NT2/D1 (cell line): ENCODE measurements around the gene NAV1.

ENCODE experiments used
- DNase-seq: peaks from one replicate; pipeline ENCODE4 v3.0.0-alpha.2; 2011; ENCODE audit warnings: low read depth, low spot score
- H3K27me3 ChIP-seq: 2 replicates; pipeline ENCODE4 v1.6.0; 2011; ENCODE audit warnings: mild to moderate bottlenecking; ENCODE audit not compliant: insufficient read length, insufficient read depth
- H3K36me3 ChIP-seq: 2 replicates; pipeline ENCODE4 v1.6.1; 2011; ENCODE audit warnings: mild to moderate bottlenecking, low read length, mixed read lengths; ENCODE audit not compliant: insufficient read depth, insufficient read length
- H3K4me1 ChIP-seq: 2 replicates; pipeline ENCODE4 v1.5.1; 2011; ENCODE audit not compliant: insufficient read depth, insufficient read length
- H3K4me3 ChIP-seq: 2 replicates; pipeline ENCODE4 v1.5.1; 2011; ENCODE audit warnings: low read depth; ENCODE audit not compliant: insufficient read length
- H3K9ac ChIP-seq: 2 replicates; pipeline ENCODE4 v1.6.0; 2011; ENCODE audit warnings: low read depth; ENCODE audit not compliant: insufficient read length
- H3K9me3 ChIP-seq: 2 replicates; pipeline ENCODE4 v1.5.1; 2011; ENCODE audit warnings: mild to moderate bottlenecking, low read length; ENCODE audit not compliant: insufficient read depth
- SUZ12 ChIP-seq: IDR thresholded peaks from 2 replicates; pipeline ENCODE4 v1.6.1; 2011; ENCODE audit not compliant: insufficient read length, insufficient read depth; ENCODE audit errors: extremely low read depth
- YY1 ChIP-seq: IDR thresholded peaks from 2 replicates; pipeline ENCODE4 v1.6.1; 2011; ENCODE audit not compliant: insufficient read length, insufficient read depth
- ZNF274 ChIP-seq: IDR thresholded peaks from 2 replicates; pipeline ENCODE4 v1.6.1; 2011; ENCODE audit warnings: mild to moderate bottlenecking, low read depth, low read length

The NAV1 gene

DNA sequence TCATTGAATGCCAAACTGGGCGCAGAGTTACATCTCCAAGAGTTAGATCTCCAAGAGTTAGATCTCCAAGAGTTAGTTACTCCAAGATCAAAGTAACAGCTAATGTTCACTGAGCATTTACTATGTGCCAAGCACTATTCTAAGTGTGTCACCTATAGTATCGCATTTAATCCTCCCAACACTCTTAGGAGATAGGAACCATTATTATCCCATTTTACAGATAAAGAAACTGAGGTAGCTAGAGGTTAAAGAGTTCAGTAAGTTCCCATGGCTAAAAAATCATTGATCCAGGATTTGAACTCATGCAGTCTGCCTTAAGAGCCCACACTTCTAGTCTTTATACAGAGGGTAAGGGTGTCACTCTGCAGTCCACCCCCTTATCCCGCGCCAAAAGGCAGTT is 1.5 kb upstream of the NAV1 start:
- Histone ChIP-seq H3K36me3 (no peaks in the 10 kb centered on the region), H3K9me3 (no peaks in the 10 kb centered on the region), H3K27me3 (peaks cover 68% of the 10 kb centered on the region), H3K9ac (no peak overlapping the region), H3K4me3 (no peak overlapping the region), H3K4me1 (peaks cover 5% of the 10 kb centered on the region)
- DNase-seq = no peak
- no peak for TF ChIP-seq YY1
- no peak for TF ChIP-seq ZNF274
- TF ChIP-seq SUZ12 = no peak

DNA sequence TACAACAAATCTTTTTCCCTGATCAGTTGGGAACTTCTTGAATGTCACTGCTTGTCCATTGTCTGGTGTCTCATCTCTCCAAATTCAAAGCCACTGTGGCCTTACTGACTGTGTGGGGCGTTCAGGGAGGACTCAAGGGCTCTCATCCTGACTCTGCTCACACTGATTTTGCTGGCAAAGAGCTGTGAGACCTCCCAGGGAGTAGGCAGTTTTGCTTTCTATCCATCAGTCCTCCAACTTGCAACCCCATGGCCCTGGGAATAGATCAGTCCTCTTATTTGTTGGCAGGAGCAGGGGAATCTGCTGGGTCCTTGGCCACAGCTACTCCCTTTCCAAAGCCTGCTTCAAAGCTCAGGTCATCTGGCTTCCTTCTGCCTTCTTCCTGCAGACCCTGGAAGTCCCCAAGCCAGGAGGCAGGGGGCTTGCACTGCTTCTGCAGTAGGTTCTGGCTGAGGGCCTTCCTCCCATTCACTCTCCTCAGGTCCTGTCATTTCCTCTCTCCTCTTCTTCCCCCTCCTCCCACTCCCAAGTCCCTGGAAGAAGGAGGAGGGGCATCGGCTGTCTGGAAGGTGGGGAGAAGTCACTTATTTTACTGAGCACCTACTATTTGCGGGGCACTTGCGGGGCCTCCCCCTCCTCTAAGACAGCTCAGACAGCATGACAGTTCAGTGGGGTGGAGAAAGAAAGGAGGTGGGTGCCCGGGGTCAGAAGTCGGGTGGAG is 876 bp upstream of the NAV1 start:
- no peaks in the 10 kb centered on the region for H3K36me3 ChIP-seq
- no peaks in the 10 kb centered on the region for H3K9me3 ChIP-seq
- peaks cover 73% of the 10 kb centered on the region for H3K27me3 ChIP-seq
- H3K4me1 ChIP-seq = peaks cover 5% of the 10 kb centered on the region
- no peak for DNase-seq
- TF ChIP-seq YY1 = no peak
- no peak for TF ChIP-seq ZNF274
- TF ChIP-seq SUZ12 = no peak
- H3K4me3 ChIP-seq = peak overlapping the region; percentile 75
- peak overlapping the region; percentile 76 for H3K9ac ChIP-seq

DNA sequence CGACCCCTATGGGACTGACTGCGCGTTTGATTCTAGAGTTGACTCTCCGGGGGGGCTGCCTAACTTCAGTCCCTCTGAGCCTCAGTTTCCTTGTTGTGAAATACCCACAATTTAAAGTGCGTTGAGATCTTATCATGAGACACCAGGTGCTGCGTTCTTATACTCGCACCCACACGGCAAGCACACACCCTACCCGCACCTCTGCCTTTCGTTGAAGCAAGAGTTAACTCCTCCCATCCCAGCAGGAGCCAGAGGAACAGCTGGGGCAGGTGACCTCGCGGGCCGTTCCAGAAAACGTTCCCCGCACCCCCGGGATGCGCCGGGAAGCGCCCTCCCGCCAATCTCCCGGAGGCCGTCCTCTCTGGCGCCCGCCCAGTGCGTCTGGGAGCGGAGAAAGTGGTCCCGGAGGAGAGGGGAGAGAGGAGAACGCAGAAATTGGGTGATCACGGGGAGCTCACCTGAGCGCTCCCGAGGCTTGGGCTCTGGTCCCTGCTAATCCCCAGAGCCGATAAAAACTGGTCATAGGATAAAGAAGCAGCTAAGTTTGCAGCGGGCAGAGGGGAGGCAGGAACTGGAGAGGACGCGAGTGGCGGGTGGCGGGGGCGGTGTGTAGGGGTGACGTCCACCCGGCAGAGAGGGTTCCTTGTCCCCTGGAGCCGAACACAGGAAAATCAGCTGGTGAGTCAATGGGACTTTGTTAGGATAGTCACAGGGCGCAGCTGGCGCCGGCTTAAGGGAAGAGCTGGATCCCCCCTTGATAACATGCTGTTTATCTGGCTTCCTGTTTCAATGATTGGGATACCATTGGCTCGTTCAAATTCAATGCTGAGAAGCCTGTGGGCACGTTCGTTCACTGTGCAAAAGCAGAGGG is 869 bp downstream of the NAV1 start:
- Histone ChIP-seq H3K9ac (peak overlapping the region; percentile 76), H3K4me3 (peak overlapping the region; percentile 75), H3K36me3 (no peaks in the 10 kb centered on the region), H3K9me3 (no peaks in the 10 kb centered on the region), H3K27me3 (peaks cover 75% of the 10 kb centered on the region), H3K4me1 (peaks cover 5% of the 10 kb centered on the region)
- DNase-seq = no peak
- TF ChIP-seq ZNF274 (no peak), SUZ12 (peak; percentile 52), YY1 (no peak)

GRCh38 chr1:201540846-201541735 is 2.2 kb downstream of the NAV1 start:
- Histone ChIP-seq H3K9ac (no peak overlapping the region), H3K4me3 (no peak overlapping the region), H3K27me3 (peaks cover 70% of the 10 kb centered on the region), H3K36me3 (no peaks in the 10 kb centered on the region), H3K4me1 (peaks cover 8% of the 10 kb centered on the region), H3K9me3 (no peaks in the 10 kb centered on the region)
- TF ChIP-seq ZNF274 (no peak), YY1 (no peak), SUZ12 (no peak)
- no peak for DNase-seq

- no peaks in the 10 kb centered on the region for H3K9me3 ChIP-seq
- DNase-seq = no peak
- peaks cover 10% of the 10 kb centered on the region for H3K4me1 ChIP-seq
- TF ChIP-seq YY1 (no peak), ZNF274 (no peak), SUZ12 (no peak)
- no peaks in the 10 kb centered on the region for H3K36me3 ChIP-seq
- H3K27me3 ChIP-seq = peaks cover 56% of the 10 kb centered on the region
- H3K4me3 ChIP-seq = no peak overlapping the region
- H3K9ac ChIP-seq = no peak overlapping the region
Measured at GRCh38 chr1:201542309-201543035, 3.5 kb downstream of the NAV1 start.

DNA sequence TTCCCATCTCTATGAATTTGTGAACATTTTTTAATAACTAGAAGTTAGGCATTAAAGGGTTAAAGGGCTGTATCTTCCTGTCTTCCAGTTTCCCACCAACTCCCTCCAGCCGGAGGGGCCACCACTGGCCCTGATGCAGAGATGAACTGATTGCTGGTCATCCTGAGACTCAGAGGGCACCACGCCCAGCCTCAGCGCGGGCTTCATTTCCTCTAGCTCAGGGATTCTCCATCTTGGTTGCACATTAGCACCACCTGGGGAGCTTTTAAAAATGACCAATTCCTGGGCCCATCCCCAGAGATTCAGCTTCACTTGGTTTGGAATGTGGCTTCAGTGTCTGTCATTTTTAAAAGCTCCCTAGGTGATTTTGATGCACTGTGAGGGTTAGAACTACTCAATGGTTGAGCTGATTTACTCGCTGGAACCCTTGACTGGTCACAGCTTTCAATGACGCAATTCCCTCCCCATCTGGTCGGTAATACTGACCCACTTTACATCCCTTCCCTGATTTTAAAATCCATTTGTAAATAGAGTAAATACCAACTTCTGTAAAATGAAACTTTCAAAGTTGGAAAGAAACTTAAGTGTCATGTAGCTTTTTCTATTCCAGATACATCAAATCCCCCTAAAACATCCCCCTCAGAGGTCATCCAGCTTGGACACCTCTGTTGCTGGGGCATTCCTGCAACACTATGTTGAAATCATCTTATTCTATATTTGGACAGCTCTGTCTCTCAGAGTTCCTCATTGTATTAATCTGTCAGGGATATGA is 5.1 kb downstream of the NAV1 start:
- peaks cover 41% of the 10 kb centered on the region for H3K27me3 ChIP-seq
- no peak for TF ChIP-seq SUZ12
- TF ChIP-seq ZNF274 = no peak
- TF ChIP-seq YY1 = no peak
- H3K4me3 ChIP-seq = no peak overlapping the region
- no peak overlapping the region for H3K9ac ChIP-seq
- H3K9me3 ChIP-seq = no peaks in the 10 kb centered on the region
- H3K4me1 ChIP-seq = peaks cover 5% of the 10 kb centered on the region
- DNase-seq = no peak
- H3K36me3 ChIP-seq = no peaks in the 10 kb centered on the region
